IPS-18c (cell line): ENCODE measurements around the gene RCOR3.
A peak's percentile ranks its signal among the peaks of the same experiment; 100 is the strongest.
"Not testable (repeated sequence)": the region's sequence is repeated elsewhere in the genome, so short reads cannot be mapped to it uniquely, and the experiment has no call there.

ENCODE experiments used
- H3K4me3 ChIP-seq: 2 replicates; pipeline ENCODE4 v1.7.0; 2013; ENCODE audit warnings: low read depth, mild to moderate bottlenecking, low read length, moderate library complexity; ENCODE audit not compliant: insufficient read depth
- H3K9me3 ChIP-seq: one replicate; pipeline ENCODE4 v1.6.1; 2013; ENCODE audit warnings: mild to moderate bottlenecking, low read length, moderate library complexity; ENCODE audit not compliant: control insufficient read depth, insufficient read depth

The RCOR3 gene

GRCh38 chr1:211258756-211259637, at the start of gene RCOR3:
TSS of gene RCOR3 (plus strand) at chr1:211259366. CDS start at chr1:211259561, 195 bp downstream.
- Histone ChIP-seq H3K4me3 (peak within 1 kb of the TSS; percentile 87), H3K9me3 (peaks cover 2% of the 10 kb centered on the region)

GRCh38 chr1:211210052-211210451, 49.1 kb upstream of the RCOR3 start:
- H3K4me3 ChIP-seq = no peak overlapping the region
- peaks cover 2% of the 10 kb centered on the region for H3K9me3 ChIP-seq

GRCh38 chr1:211210965-211211364, 48.2 kb upstream of the RCOR3 start:
- Histone ChIP-seq H3K4me3 (no peak overlapping the region), H3K9me3 (peaks cover 2% of the 10 kb centered on the region)

GRCh38 chr1:211213702-211214101, 45.5 kb upstream of the RCOR3 start:
- Histone ChIP-seq H3K9me3 (peaks cover 2% of the 10 kb centered on the region), H3K4me3 (no peak overlapping the region)

- no peaks in the 10 kb centered on the region for H3K9me3 ChIP-seq
- no peak overlapping the region for H3K4me3 ChIP-seq
Measured at GRCh38 chr1:211215577-211215976, 43.6 kb upstream of the RCOR3 start.

GRCh38 chr1:211217392-211217791, 41.8 kb upstream of the RCOR3 start:
- H3K4me3 ChIP-seq = no peak overlapping the region
- H3K9me3 ChIP-seq = no peaks in the 10 kb centered on the region

- not testable (repeated sequence) for H3K9me3 ChIP-seq, H3K4me3 ChIP-seq
Measured at GRCh38 chr1:211222469-211223234, 36.5 kb upstream of the RCOR3 start.

- H3K9me3 ChIP-seq, H3K4me3 ChIP-seq: not testable (repeated sequence)
Measured at GRCh38 chr1:211228573-211229364, 30.4 kb upstream of the RCOR3 start.

GRCh38 chr1:211229365-211229759, 29.8 kb upstream of the RCOR3 start:
- H3K4me3 ChIP-seq = no peak overlapping the region
- H3K9me3 ChIP-seq = no peaks in the 10 kb centered on the region

GRCh38 chr1:211231873-211232272, 27.3 kb upstream of the RCOR3 start:
- no peaks in the 10 kb centered on the region for H3K9me3 ChIP-seq
- H3K4me3 ChIP-seq = no peak overlapping the region

GRCh38 chr1:211236633-211237320, 22.4 kb upstream of the RCOR3 start:
- H3K9me3 ChIP-seq = no peaks in the 10 kb centered on the region
- no peak overlapping the region for H3K4me3 ChIP-seq

- no peaks in the 10 kb centered on the region for H3K9me3 ChIP-seq
- no peak overlapping the region for H3K4me3 ChIP-seq
Measured at GRCh38 chr1:211237579-211237978, 21.6 kb upstream of the RCOR3 start.

GRCh38 chr1:211240567-211240966, 18.6 kb upstream of the RCOR3 start:
- H3K9me3 ChIP-seq, H3K4me3 ChIP-seq: not testable (repeated sequence)

- no peak overlapping the region for H3K4me3 ChIP-seq
- H3K9me3 ChIP-seq = no peaks in the 10 kb centered on the region
Measured at GRCh38 chr1:211241071-211241470, 18.1 kb upstream of the RCOR3 start.

- H3K9me3 ChIP-seq, H3K4me3 ChIP-seq: not testable (repeated sequence)
Measured at GRCh38 chr1:211243639-211244038, 15.5 kb upstream of the RCOR3 start.

- not testable (repeated sequence) for H3K4me3 ChIP-seq, H3K9me3 ChIP-seq
Measured at GRCh38 chr1:211246583-211246982, 12.6 kb upstream of the RCOR3 start.

GRCh38 chr1:211247921-211248320, 11.2 kb upstream of the RCOR3 start:
- no peak overlapping the region for H3K4me3 ChIP-seq
- no peaks in the 10 kb centered on the region for H3K9me3 ChIP-seq
